Brain microvascular endothelial cell (primary cell): ENCODE results near the gene SCYGR5.
A peak's percentile ranks its signal among the peaks of the same experiment; 100 is the strongest.

ENCODE experiments used
- DNase-seq: peaks from one replicate; pipeline ENCODE4 v3.0.0-alpha.2; 2020
- H3K27ac ChIP-seq: fragments of 250-450 bp; sonication (Bioruptor Pico); 2 replicates; pipeline ENCODE4 v1.5.1; 2020; ENCODE audit warnings: mild to moderate bottlenecking, moderate library complexity
- H3K27me3 ChIP-seq: fragments of 250-450 bp; sonication (Bioruptor Pico); replicated peaks from 2 replicates; pipeline ENCODE4 v1.5.1; 2020; ENCODE audit warnings: mild to moderate bottlenecking
- H3K36me3 ChIP-seq: fragments of 250-450 bp; sonication (Bioruptor Pico); replicated peaks from 2 replicates; pipeline ENCODE4 v1.5.1; 2020; ENCODE audit warnings: mild to moderate bottlenecking
- H3K4me3 ChIP-seq: 2 replicates; pipeline ENCODE4 v1.5.1; 2011; ENCODE audit warnings: low read depth, mild to moderate bottlenecking, control low read depth, low read length, moderate library complexity
- CTCF ChIP-seq: IDR thresholded peaks from 2 replicates; pipeline ENCODE4 v1.5.1; 2011; ENCODE audit warnings: low read depth, mild to moderate bottlenecking, moderate library complexity, low read length, control low read depth, inconsistent platforms; ENCODE audit errors: missing control alignments
- in situ Hi-C: cut with HindIII; loops from 2 replicates; pipeline ENCODE4 v1.10.0; 2017; ENCODE audit warnings: low sequenced_read_pairs, low pct_ligation_motif_present

Gene SCYGR5

GRCh38 chr2:227653419-227653818 lies 13.2 kb upstream of the SCYGR5 start:
- DNase-seq = peak; percentile 39
- Histone ChIP-seq H3K36me3 (no peaks in the 10 kb centered on the region), H3K27ac (peak overlapping the region; percentile 10), H3K4me3 (no peak overlapping the region), H3K27me3 (no peaks in the 10 kb centered on the region)
- in situ Hi-C loops = no loop called here
- TF ChIP-seq CTCF = no peak

- in situ Hi-C loops = no loop called here
- Histone ChIP-seq H3K36me3 (no peaks in the 10 kb centered on the region), H3K27ac (no peak overlapping the region), H3K4me3 (no peak overlapping the region), H3K27me3 (no peaks in the 10 kb centered on the region)
- no peak for DNase-seq
- TF ChIP-seq CTCF = no peak
These were observed 12.2 kb upstream of the SCYGR5 start for GRCh38 chr2:227654426-227654825.

- DNase-seq = peak; percentile 94
- H3K27me3 ChIP-seq = no peaks in the 10 kb centered on the region
- peak overlapping the region; percentile 77 for H3K27ac ChIP-seq
- H3K36me3 ChIP-seq = no peaks in the 10 kb centered on the region
- TF ChIP-seq CTCF = no peak
- in situ Hi-C loops = no loop called here
- H3K4me3 ChIP-seq = no peak overlapping the region
These were observed 11.2 kb upstream of the SCYGR5 start for GRCh38 chr2:227655454-227655853.

- no peaks in the 10 kb centered on the region for H3K27me3 ChIP-seq
- DNase-seq = peak; percentile 70
- no peak for TF ChIP-seq CTCF
- peak overlapping the region; percentile 55 for H3K27ac ChIP-seq
- in situ Hi-C loops = no loop called here
- no peak overlapping the region for H3K4me3 ChIP-seq
- H3K36me3 ChIP-seq = no peaks in the 10 kb centered on the region
These were observed 9.3 kb upstream of the SCYGR5 start for GRCh38 chr2:227657199-227657845.

GRCh38 chr2:227661025-227661649 lies 5.5 kb upstream of the SCYGR5 start:
- in situ Hi-C loops = no loop called here
- TF ChIP-seq CTCF = no peak
- no peak for DNase-seq
- no peaks in the 10 kb centered on the region for H3K27me3 ChIP-seq
- no peak overlapping the region for H3K27ac ChIP-seq
- H3K4me3 ChIP-seq = no peak overlapping the region
- no peaks in the 10 kb centered on the region for H3K36me3 ChIP-seq

GRCh38 chr2:227661827-227662226 lies 4.8 kb upstream of the SCYGR5 start:
- in situ Hi-C loops = no loop called here

More at GRCh38 chr2:227661827-227662226, 4.8 kb upstream of the SCYGR5 start:
- TF ChIP-seq CTCF = no peak
- Histone ChIP-seq H3K27me3 (no peaks in the 10 kb centered on the region), H3K4me3 (no peak overlapping the region), H3K36me3 (no peaks in the 10 kb centered on the region), H3K27ac (no peak overlapping the region)
- no peak for DNase-seq
